Activated T-cell treated with anti-CD3 and anti-CD28 coated beads for 24 hours (primary cell): ENCODE measurements around the gene STUM.
A peak's percentile ranks its signal among the peaks of the same experiment; 100 is the strongest.

Source experiments
- DNase-seq: peaks from one replicate; pipeline ENCODE4 v3.0.0-alpha.2; 2020; ENCODE audit warnings: low read depth

Gene STUM

DNA sequence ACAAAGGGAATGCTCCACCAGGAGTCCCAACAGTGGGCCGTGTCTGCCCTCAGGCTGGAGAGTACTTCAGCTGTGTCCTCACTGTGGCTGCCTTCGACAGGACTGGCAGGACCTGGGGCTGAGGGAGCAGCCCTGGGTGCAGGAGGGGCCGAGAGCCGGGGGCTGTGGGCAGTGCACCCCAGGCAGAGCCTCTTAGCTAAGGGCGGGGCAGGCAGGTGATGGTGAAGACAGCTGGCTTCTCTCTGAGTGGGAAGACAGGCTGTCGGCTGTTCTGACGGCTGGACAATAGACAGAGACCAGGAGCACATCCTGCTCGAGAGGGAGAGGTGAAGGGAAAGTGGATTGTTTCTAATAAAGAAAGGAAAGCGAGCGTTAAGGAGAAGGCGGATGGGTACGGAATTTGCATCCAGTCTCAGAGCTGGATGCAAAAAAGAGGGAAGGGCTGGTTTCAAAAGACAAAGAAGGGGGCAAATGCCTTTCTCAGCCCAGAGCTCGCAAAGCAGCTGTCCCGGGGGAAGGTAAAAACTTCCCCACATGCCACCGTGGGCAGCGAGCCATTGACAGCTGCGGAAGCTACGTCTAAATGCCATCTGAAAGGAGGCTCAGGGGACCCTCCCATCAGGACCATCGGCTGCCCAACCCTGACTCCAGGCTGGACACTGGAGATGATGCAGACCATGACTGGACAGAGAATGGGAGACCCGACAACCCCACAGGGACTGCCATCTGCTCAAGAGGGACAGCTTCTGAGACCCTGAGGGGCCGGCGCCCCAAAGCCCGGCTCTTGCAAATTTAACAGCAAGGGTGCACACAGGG lies 92.0 kb downstream of the STUM start:
- no peak for DNase-seq

DNA sequence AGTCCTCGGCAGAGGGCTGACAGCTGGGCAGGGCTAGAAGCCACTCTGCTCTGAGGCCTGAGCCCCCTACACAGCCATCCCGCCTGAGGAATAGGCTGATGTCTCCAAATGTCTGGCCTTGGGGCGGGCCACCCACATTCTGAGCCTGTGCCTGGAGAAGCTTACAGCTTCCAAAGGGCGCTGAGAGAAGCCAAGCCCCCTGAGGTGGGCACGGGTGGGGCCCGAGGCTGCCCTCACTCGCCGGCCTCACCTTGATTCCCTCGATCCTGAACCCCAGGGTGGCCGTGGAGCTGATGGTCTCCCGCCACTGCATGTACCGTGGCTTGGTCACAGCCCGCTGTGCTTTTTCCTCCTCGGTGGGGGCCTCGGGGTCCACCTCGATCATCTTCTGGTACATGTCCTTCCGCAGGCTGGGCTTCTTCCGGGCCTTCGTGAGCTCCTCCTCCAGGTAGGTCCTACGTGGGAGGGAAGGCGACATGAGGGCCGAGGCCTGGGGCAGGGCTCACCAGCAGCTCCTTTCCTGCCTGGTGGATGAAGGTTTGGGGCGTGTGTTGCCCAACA lies 93.2 kb downstream of the STUM start:
- DNase-seq, result no peak

GRCh38 chr1:226642421-226642820 lies 93.9 kb downstream of the STUM start:
- DNase-seq, result no peak

DNA sequence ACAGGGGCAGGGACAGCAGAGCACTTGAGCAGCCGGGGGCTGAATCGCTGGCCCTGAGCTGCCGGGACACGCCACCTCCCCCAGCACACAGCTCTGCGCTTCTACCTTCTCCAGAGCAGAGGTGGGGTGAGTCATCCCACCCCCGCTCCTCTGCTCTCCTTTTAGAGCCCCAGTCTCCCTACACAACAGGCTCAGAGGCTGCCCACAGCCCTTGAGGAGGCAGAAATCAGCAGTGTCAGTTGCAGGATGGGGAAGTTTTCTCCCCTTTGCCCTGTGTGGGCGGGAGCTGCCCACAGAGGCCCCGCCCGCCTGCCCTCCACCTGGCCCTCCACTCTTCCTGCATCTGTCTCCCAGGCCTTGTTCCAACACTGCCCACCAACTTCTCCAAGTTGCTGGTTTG lies 94.6 kb downstream of the STUM start:
- DNase-seq, result peak; percentile 64

DNA sequence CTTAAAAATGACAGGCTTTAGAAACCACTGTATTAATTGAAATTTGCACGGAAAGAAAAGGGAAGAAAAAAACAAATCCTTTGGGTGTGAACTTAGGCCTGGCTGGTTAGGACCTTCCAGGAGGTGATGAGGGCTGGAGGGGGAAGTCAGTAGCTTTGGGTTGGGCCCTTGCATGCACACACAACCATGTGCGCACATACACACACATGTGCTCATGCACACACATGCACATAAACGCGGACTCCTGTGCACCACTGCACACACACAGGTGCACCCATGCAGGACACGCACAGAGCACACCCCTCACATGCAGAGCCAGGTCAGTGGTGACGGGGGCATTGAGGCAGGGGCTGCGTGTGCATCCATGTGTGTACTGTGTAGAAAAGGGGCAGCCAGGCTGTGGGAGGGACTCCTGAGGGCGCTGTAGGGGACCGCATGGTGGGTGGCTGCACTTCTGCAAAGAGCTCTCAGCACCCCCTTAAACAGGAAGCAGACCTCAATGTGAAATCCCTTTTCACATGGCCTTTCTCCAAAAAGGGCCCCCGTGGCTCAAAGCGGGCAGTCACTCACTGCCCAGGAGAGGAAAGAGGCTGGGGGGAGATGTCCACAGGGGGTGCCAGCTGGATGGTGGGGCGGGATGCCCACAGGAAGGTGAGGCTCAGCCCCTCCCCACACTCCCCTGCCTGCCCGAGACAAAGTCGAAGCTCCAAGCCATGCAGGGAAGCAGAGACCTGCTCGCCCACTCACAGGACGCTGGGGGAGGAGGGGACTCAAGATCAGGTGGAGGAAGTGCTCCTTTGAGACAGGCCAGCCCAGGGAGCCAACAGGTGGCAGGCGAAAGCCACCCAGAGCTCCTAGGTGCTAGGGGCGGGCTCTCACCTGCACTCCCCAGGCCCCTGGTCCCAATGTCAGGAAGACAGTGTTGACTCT lies 95.3 kb downstream of the STUM start:
- no peak for DNase-seq

DNA sequence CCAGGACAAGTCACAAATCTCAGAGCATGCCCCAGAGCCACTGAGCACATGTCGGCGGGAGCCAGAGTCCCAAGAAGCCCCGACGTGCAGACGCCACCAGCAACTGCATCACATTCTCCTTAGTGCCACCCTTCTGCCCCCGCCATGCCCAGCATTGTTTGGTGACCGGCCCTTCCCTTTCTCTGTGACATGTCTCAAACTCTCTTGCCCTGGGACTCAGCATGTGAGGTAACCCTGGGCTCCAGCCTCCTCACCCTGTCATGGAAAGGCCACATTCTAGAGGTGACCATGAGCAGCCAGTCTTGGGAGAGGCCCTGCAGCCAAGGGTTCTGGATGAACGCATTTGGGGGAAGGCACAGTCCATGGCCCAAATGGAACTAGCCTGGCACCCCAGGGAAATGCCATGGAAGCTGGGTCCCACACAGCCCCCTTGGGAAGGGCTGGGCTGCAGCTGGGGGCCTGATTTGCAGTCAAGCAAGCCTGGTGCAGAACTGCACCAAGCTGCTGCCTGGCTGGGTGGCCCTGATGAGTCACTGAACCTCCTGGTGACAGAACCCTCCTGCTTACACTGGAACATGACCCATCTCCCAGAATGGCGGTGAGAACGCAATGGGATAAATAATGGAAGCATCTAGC lies 96.1 kb downstream of the STUM start:
- DNase-seq, result no peak

GRCh38 chr1:226645279-226645976 lies 96.9 kb downstream of the STUM start:
- DNase-seq, result no peak

GRCh38 chr1:226646026-226646869 lies 97.7 kb downstream of the STUM start:
- no peak for DNase-seq

- no peak for DNase-seq
Measured at GRCh38 chr1:226646870-226647449, 98.4 kb downstream of the STUM start.

- no peak for DNase-seq
Measured at GRCh38 chr1:226647719-226648118, 99.2 kb downstream of the STUM start.

GRCh38 chr1:226648421-226648820 lies 99.9 kb downstream of the STUM start:
- no peak for DNase-seq

- DNase-seq, result no peak
Measured at GRCh38 chr1:226649244-226649643, 100.7 kb downstream of the STUM start.

GRCh38 chr1:226649780-226650179 lies 101.2 kb downstream of the STUM start:
- DNase-seq, result no peak

GRCh38 chr1:226650236-226650841 lies 101.8 kb downstream of the STUM start:
- DNase-seq, result no peak

- no peak for DNase-seq
Measured at GRCh38 chr1:226651041-226651731, 102.6 kb downstream of the STUM start.

- DNase-seq, result no peak
Measured at GRCh38 chr1:226651732-226652105, 103.2 kb downstream of the STUM start.

DNA sequence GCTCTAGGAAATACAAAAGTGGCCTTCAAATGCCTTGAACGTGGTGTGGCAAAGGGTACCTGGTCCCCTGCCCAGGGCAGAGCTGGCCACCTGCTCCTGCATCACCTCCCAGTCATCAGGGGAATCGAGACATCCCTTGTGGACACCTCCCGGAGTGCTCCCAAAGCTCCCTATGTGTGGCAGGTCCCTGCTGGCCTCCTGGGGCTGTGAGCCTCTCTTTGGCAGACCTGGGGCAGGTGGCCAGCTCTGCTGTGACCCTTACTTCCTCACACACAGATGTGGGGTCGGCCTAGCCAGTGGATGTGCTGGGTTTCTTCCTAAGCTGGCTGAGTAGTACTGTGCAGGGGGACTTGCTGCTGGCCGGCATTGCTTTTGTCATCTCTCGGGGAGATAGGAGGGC lies 104.0 kb downstream of the STUM start:
- no peak for DNase-seq

DNA sequence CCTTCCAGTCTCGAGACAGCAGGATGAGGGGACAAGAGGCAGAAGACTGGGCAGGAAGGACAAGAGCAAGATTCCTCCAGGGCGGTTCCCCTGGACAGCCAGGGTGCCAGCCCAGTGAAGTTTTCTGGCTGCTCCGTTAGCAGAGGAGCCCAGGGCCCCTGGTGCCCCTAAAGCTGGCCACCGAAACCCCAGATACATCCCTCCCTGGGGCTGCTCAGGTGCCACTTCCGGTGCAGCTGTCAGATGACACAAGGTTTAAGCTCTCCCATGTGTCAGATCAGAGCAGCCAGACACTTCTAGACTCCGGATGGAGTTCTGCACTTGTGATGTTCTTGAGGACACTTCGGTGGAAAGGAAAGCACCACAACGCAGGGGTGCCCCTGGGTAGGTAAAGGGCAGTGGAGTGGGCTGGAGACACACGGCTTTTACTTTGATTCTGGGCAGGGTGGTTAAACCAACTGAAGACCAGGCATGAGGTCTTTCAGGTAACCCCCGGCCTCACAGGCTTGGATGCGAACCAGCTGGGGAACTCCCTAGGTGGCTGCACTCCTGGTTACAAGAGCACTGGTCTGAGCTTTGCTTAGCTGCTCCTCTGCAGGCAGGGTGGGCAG lies 104.9 kb downstream of the STUM start:
- DNase-seq, result no peak
